ENCODE results near the gene TMEM187.

GRCh38 chrX:153991013-153991580, 18.5 kb downstream of the TMEM187 start:
- TF ChIP-seq, protein P1, sequence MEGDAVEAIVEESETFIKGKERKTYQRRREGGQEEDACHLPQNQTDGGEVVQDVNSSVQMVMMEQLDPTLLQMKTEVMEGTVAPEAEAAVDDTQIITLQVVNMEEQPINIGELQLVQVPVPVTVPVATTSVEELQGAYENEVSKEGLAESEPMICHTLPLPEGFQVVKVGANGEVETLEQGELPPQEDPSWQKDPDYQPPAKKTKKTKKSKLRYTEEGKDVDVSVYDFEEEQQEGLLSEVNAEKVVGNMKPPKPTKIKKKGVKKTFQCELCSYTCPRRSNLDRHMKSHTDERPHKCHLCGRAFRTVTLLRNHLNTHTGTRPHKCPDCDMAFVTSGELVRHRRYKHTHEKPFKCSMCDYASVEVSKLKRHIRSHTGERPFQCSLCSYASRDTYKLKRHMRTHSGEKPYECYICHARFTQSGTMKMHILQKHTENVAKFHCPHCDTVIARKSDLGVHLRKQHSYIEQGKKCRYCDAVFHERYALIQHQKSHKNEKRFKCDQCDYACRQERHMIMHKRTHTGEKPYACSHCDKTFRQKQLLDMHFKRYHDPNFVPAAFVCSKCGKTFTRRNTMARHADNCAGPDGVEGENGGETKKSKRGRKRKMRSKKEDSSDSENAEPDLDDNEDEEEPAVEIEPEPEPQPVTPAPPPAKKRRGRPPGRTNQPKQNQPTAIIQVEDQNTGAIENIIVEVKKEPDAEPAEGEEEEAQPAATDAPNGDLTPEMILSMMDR (IDR thresholded peaks at IDR 0.05) = no peak
- TF ChIP-seq POLR2A (IDR thresholded peaks at IDR 0.05) = no peak

Data from esophagus squamous epithelium (tissue), 4 donors.